Vagina (tissue), 2 donors: ENCODE data around the gene TEX13D. TPM values are rescaled to one million over a fixed set of nuclear protein-coding genes. Genes with fewer than 3 reads are reported as not detected.

ENCODE experiments used
- DNase-seq, 2 donors: peaks; one replicate each; pipeline ENCODE4 v3.0.0-alpha.2; 2017; ENCODE audit errors: extremely low spot score in 2 of 2
- H3K27ac ChIP-seq: fragments of 200-600 bp; sonication (generic); one replicate; pipeline ENCODE4 v1.5.1; 2019
- H3K27me3 ChIP-seq: fragments of 200-600 bp; sonication (generic); one replicate; pipeline ENCODE4 v1.5.1; 2019
- H3K36me3 ChIP-seq, 2 donors: fragments of 200-600 bp; sonication (generic); one replicate each; pipeline ENCODE4 v1.5.1; 2017 to 2019
- H3K4me1 ChIP-seq: fragments of 200-600 bp; sonication (generic); one replicate; pipeline ENCODE4 v1.5.1; 2019
- H3K4me3 ChIP-seq, 2 donors: fragments of 200-600 bp; sonication (generic); 1 replicate in 1 of 2; 2 replicates in 1 of 2; pipeline ENCODE4 v1.5.1; 2016 to 2019
- H3K9me3 ChIP-seq: fragments of 200-600 bp; sonication (generic); one replicate; pipeline ENCODE4 v1.5.1; 2019
- CTCF ChIP-seq, 3 experiments: fragments of 450-650 bp in 2 of 3; fragments of 200-600 bp in 1 of 3; sonication (generic) in 1 of 3; IDR thresholded peaks; one replicate each; pipeline ENCODE4 v1.5.1; 2017 to 2019; ENCODE audit warnings: antibody characterized with exemption in 3 of 3, mild to moderate bottlenecking in 2 of 3, moderate library complexity in 2 of 3
- POLR2A ChIP-seq, 2 donors: fragments of 450-650 bp; IDR thresholded peaks; one replicate each; pipeline ENCODE4 v1.6.1; 2017; ENCODE audit warnings: antibody characterized with exemption in 2 of 2, mild to moderate bottlenecking in 2 of 2, moderate library complexity in 2 of 2
- POLR2AphosphoS5 ChIP-seq, 2 donors: sonication (generic); formaldehyde crosslinking; IDR thresholded peaks; one replicate each; pipeline ENCODE4 v1.9.0; 2017; ENCODE audit warnings: antibody characterized with exemption in 2 of 2, mild to moderate bottlenecking in 2 of 2, low read depth in 1 of 2; ENCODE audit not compliant: insufficient read depth in 1 of 2
- intact Hi-C: fragments of 100-400 bp; cut with DNase I; formaldehyde crosslinking; loops from one replicate; pipeline ENCODE4 v1.15.1; 2023
- total RNA-seq: library from RNA; depleted of rRNA; stranded (reverse); fragments of >200 nt; gene quantifications from one replicate; pipeline ENCODE4 v1.2.3, GENCODE V29; 2016

Gene TEX13D
- total RNA-seq, 1 donor from 2014 or later = not detected

GRCh38 chrX:124342174-124342867, 9.9 kb downstream of the TEX13D start:
- TF ChIP-seq CTCF (IDR thresholded peaks at IDR 0.05) = no peak
- no peaks in the 10 kb centered on the region for H3K36me3 ChIP-seq
- no peaks in the 10 kb centered on the region for H3K4me1 ChIP-seq
- H3K9me3 ChIP-seq = no peaks in the 10 kb centered on the region
- no peak overlapping the region for H3K4me3 ChIP-seq
- DNase-seq = no peak
- H3K27me3 ChIP-seq = no peaks in the 10 kb centered on the region
- H3K27ac ChIP-seq = no peak overlapping the region
- intact Hi-C loops = no loop called here

- intact Hi-C loops = no loop called here
- DNase-seq = no peak
- Histone ChIP-seq H3K4me3 (no peak overlapping the region), H3K9me3 (no peaks in the 10 kb centered on the region), H3K36me3 (no peaks in the 10 kb centered on the region), H3K4me1 (no peaks in the 10 kb centered on the region), H3K27me3 (no peaks in the 10 kb centered on the region), H3K27ac (no peak overlapping the region)
- TF ChIP-seq CTCF (IDR thresholded peaks at IDR 0.05) (no peak), POLR2AphosphoS5 (IDR thresholded peaks at IDR 0.05; ENCODE audit: insufficient read depth in 1 of 2, low read depth in 1 of 2) (no peak), POLR2A (IDR thresholded peaks at IDR 0.05) (no peak)
Observed at GRCh38 chrX:124343016-124343415, 10.6 kb downstream of the TEX13D start.

- Histone ChIP-seq H3K27ac (no peak overlapping the region), H3K4me3 (no peak overlapping the region), H3K9me3 (no peaks in the 10 kb centered on the region), H3K4me1 (no peaks in the 10 kb centered on the region), H3K36me3 (no peaks in the 10 kb centered on the region), H3K27me3 (no peaks in the 10 kb centered on the region)
- intact Hi-C loops = no loop called here
- no peak for TF ChIP-seq CTCF (IDR thresholded peaks at IDR 0.05)
- TF ChIP-seq POLR2AphosphoS5 (IDR thresholded peaks at IDR 0.05; ENCODE audit: insufficient read depth in 1 of 2, low read depth in 1 of 2) = no peak
- no peak for TF ChIP-seq POLR2A (IDR thresholded peaks at IDR 0.05)
- DNase-seq = no peak
Observed at GRCh38 chrX:124344246-124344645, 11.8 kb downstream of the TEX13D start.

GRCh38 chrX:124346117-124346876, 13.8 kb downstream of the TEX13D start, which contains the start of gene SH2D1A:
TSS of gene SH2D1A (plus strand) at chrX:124346563. CDS start at chrX:124346643, 80 bp downstream.
- Histone ChIP-seq H3K36me3 (no peaks in the 10 kb centered on the region), H3K27ac (no peak within 1 kb of the TSS), H3K9me3 (no peaks in the 10 kb centered on the region), H3K4me1 (no peaks in the 10 kb centered on the region), H3K27me3 (no peaks in the 10 kb centered on the region), H3K4me3 (peak within 1 kb of the TSS in 1 of 2 donors; percentile 11)
- intact Hi-C loops = no loop called here
- no peak for DNase-seq
- TF ChIP-seq POLR2A (IDR thresholded peaks at IDR 0.05) = no peak
- TF ChIP-seq POLR2AphosphoS5 (IDR thresholded peaks at IDR 0.05; ENCODE audit: insufficient read depth in 1 of 2, low read depth in 1 of 2) = no peak
- TF ChIP-seq CTCF (IDR thresholded peaks at IDR 0.05) = no peak

GRCh38 chrX:124346877-124347241, 14.4 kb downstream of the TEX13D start:
- no peaks in the 10 kb centered on the region for H3K27me3 ChIP-seq
- no peaks in the 10 kb centered on the region for H3K4me1 ChIP-seq
- intact Hi-C loops = no loop called here
- no peaks in the 10 kb centered on the region for H3K9me3 ChIP-seq
- H3K27ac ChIP-seq = no peak overlapping the region
- H3K4me3 ChIP-seq = peak overlapping the region in 1 of 2 donors; percentile 11
- TF ChIP-seq POLR2A (IDR thresholded peaks at IDR 0.05) (no peak), CTCF (IDR thresholded peaks at IDR 0.05) (no peak), POLR2AphosphoS5 (IDR thresholded peaks at IDR 0.05; ENCODE audit: insufficient read depth in 1 of 2, low read depth in 1 of 2) (no peak)
- no peak for DNase-seq
- H3K36me3 ChIP-seq = no peaks in the 10 kb centered on the region
